ENCODE data around the gene TRPV2.

Gene TRPV2

GRCh38 chr17:16425698-16426659, 10.6 kb downstream of the TRPV2 start:
- no peak for DNase-seq (ENCODE audit: low read depth)
- no peak for TF ChIP-seq CTCF (IDR thresholded peaks at IDR 0.05; ENCODE audit: low read depth, low read length, missing control alignments)
- no peak overlapping the region for H3K4me3 ChIP-seq (ENCODE audit: low read depth, low read length)

- DNase-seq (ENCODE audit: low read depth), result no peak
- no peak overlapping the region for H3K4me3 ChIP-seq (ENCODE audit: low read depth, low read length)
- no peak for TF ChIP-seq CTCF (IDR thresholded peaks at IDR 0.05; ENCODE audit: low read depth, low read length, missing control alignments)
These were observed 11.6 kb downstream of the TRPV2 start for GRCh38 chr17:16427020-16427419.

- no peak for DNase-seq (ENCODE audit: low read depth)
- no peak overlapping the region for H3K4me3 ChIP-seq (ENCODE audit: low read depth, low read length)
- peak; percentile 62 for TF ChIP-seq CTCF (IDR thresholded peaks at IDR 0.05; ENCODE audit: low read depth, low read length, missing control alignments)
These were observed 12.9 kb downstream of the TRPV2 start for GRCh38 chr17:16428098-16428882.

GRCh38 chr17:16429083-16429482, 13.7 kb downstream of the TRPV2 start:
- no peak for TF ChIP-seq CTCF (IDR thresholded peaks at IDR 0.05; ENCODE audit: low read depth, low read length, missing control alignments)
- no peak for DNase-seq (ENCODE audit: low read depth)
- H3K4me3 ChIP-seq (ENCODE audit: low read depth, low read length), result no peak overlapping the region

- no peak for TF ChIP-seq CTCF (IDR thresholded peaks at IDR 0.05; ENCODE audit: low read depth, low read length, missing control alignments)
- no peak overlapping the region for H3K4me3 ChIP-seq (ENCODE audit: low read depth, low read length)
- no peak for DNase-seq (ENCODE audit: low read depth)
These were observed 15.3 kb downstream of the TRPV2 start for GRCh38 chr17:16430650-16431049.

- no peak for DNase-seq (ENCODE audit: low read depth)
These were observed 16.6 kb downstream of the TRPV2 start for GRCh38 chr17:16432017-16432416.

More at GRCh38 chr17:16432017-16432416, 16.6 kb downstream of the TRPV2 start:
- H3K4me3 ChIP-seq (ENCODE audit: low read depth, low read length), result no peak overlapping the region
- no peak for TF ChIP-seq CTCF (IDR thresholded peaks at IDR 0.05; ENCODE audit: low read depth, low read length, missing control alignments)
